Tongue (tissue), 2 donors: ENCODE results near the gene CABP7. TPM values are rescaled to one million over a fixed set of nuclear protein-coding genes. Genes with fewer than 3 reads are reported as not detected.

ENCODE experiments used
- DNase-seq: peaks from one replicate; pipeline ENCODE4 v3.0.0-alpha.2; 2015
- total RNA-seq: library from RNA; depleted of rRNA; stranded (reverse); fragments of >200 nt; gene quantifications from one replicate; pipeline ENCODE4 v1.2.3, GENCODE V29; 2014

Gene CABP7
- total RNA-seq, 1 donor from 2014 or later = 0.21 TPM

GRCh38 chr22:29723766-29724165, 4.0 kb downstream of the CABP7 start:
- DNase-seq = no peak

GRCh38 chr22:29724843-29725242, 5.0 kb downstream of the CABP7 start:
- no peak for DNase-seq

DNA sequence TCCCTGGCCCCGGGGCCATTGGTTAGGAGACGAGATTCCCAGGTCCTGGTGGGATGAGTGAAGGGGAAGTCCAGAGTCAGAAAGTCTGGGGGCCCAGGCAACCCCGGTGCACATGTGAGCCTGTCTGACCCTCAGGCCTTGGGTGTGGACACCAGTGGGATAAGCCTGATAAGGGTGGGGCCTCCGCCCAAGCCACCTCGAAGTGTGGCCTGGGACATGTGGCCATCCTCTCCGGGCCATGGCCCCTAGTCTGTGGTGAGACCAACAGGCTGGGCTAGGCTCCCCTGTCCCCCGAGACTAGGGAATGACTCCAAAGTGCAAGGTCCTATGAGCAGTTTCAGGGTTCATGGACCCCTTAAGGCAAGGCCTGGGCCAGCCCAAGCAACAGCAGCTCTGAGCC, 6.3 kb downstream of the CABP7 start:
- DNase-seq = no peak

DNA sequence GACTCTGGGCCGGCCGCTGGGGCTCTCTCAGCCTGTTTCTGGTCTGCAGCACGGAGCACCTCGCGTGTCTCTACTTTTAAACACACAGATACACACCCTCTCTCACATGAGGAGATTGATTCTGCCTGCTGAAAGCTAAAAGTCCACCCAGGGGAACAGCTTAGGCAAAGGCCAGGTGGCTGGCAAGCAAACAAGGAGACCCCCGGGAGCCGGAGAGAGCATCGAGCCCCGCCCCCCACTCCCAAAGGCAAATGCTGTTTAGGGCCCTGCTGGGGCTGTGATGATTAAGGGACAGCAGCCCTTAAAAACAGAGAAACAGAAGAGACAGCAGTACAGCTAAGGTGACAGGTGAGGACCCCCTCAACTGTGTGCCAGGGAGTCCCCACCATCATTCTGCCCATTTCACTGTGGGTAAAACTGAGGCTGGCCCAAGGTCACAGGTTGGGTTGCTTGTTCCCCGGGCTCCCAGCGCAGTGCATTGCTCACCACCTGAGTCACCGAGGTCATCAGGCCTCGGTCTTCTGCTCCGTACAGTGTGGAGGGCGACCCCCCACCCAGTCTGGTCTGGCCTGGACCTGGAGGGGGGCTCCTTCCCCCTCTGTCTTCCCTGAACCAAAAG, 6.8 kb downstream of the CABP7 start:
- no peak for DNase-seq

DNA sequence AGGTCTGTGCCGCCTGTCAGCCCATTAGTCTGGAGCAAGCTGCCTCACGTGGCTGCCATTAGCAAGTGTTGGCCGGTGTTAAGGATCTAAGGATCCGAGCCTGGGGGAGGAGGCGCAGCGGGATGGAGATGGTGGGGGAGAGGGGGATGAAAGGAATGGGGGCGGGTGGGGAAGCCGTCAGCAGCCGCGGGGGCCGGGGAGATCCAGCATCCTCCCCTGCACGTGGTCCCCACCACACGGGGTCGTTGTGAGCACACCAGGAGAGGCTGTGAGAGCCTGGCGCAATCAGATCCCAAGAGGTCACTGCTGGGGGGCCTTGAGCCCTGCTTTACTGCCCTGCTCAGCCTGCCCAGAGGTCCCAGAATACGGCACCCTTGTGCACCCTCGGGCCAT, 7.3 kb downstream of the CABP7 start:
- peak; percentile 37 for DNase-seq

- no peak for DNase-seq
Observed at GRCh38 chr22:29729161-29729560, 9.4 kb downstream of the CABP7 start.

- DNase-seq = no peak
Observed at GRCh38 chr22:29731058-29731850, 11.5 kb downstream of the CABP7 start.

DNA sequence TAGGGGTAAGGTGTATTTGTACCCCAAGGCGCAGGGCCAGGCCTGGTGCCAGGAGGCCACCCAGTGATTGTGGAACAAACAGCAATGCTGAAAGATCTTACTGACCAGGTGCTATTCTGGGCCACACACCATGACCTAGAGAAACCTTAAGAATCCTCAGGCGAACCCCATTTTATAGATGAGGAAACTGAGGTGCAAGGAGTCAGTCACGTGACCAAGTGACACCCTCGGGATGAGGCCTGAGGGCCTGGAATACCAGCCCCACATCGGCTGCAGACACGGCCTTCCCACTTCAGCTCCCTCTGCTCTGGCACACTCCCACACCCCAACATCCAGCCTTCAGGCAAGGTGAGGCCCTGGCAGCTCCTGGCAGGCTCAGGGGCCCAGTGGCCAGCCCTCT, 13.1 kb downstream of the CABP7 start:
- no peak for DNase-seq

DNA sequence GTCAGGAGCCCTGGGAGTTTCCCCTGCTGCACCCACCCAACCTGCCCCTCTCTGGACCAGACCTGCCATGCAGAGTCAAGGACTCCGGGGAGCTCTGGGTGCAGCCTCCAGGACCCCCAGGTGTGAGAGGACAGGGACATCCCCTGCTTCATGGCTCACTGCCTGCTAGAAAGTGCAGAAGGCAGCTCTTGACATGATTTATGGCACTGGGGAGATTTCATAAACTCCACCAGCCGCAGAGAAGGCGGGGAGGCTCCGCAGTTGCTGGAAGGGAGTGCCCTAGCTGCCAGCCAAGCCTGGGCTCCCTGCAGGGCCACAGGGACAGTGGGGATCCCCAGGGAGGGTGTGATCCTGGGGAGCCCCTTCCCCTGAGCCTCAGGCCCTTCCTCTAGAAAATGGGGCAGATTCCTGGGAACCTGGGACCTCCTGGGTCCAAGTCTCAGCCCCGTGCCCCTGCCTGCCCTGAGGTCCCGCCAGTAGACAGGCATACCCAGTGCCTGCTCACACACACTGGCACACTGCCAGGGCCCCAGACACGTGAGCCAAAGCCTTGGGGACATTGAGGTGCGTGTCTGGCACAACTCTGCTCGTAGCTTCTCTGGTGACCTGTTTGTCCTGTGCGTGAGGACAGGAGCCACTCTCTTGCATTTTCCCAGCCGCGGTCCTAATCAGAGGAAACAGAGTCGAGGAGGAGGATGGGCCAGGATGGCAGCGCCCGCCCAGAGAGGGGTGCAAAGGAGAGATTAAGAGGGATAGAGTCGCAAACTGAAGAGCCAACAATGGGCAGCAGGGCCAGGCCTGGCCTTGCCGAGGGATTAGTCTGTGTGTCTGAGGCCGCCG, 13.8 kb downstream of the CABP7 start:
- peak; percentile 35 for DNase-seq

DNA sequence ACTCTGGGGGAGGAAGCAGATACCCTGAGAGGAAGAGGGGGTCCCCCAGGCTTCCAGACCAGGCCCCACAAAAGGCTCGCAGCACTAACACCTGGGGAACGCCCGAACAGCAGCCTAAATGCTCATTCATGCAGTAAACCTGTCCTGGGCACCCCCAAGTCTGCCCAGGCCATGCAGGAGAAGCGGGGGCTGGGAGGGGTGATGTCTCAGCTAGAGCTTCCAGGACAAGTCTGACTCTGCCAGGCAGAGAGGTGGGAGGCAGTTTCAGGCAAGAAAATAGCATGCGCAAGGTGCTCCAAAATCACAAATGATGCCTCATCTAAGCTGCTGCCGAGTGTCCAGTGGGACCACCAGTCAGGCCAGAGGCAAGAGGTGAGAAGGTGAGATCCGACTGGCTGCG, 14.6 kb downstream of the CABP7 start:
- no peak for DNase-seq

DNA sequence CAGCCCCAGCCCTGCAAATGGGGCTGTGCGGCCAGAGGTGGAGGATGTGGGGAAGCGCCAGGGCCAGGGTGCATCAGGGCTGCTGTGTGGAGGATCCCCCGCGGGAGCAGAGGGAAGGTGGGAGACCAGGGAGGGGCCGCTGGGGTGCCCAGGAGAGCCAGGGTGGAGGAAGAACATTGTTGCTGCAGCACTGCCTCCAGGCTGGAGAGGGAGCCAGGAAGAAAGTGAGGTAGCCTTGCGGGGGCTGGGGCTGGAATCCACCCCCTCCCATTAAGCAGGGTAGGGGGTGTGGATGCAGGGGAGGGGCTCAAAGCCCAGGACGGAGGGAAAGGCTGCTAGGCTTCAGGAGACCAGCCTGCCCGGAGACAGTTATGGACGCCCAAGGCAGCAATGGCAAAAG, 15.0 kb downstream of the CABP7 start:
- no peak for DNase-seq

GRCh38 chr22:29735416-29735815, 15.6 kb downstream of the CABP7 start:
- no peak for DNase-seq

DNA sequence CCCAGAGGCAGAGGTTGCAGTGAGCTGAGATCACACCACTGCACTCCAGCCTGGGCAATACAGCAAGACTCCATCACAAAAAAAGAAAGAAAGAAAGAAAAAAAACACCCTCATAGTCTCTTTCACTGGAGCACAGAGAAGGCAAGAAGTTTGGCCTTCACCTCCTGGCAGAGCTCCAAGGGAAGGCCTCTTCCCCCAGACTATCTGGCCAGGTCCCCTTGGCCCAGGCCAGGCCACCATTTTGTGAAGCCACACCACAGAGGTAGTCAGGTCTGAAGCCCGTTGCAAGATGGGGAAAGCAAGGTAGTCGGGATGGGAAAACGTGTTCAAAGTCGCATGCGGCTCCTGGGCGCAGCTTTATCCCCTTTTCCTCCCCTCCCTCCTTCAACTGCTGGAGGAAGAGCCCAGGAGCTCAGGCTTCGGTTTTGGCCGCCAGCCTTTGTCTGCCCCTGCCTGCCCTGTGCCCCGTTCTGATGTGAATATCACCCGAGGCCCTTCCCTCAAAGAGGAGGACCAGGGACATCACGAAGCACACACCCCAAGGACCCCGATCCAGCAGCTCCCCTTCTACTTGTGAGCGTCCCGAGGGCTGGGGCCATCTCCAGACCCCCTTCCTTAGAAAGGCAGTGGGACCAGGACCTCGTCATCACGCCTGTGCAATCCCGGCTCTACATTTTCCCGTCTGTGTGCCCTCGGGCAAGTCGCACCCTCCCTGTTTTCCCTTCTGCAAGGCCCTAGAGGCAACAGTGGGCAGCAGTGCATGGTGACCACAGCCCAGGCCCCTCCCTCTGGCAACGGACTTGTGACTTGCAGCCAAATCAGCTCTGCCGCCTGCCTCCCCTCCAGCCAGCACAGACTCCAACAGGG, 17.7 kb downstream of the CABP7 start:
- peak; percentile 43 for DNase-seq

- DNase-seq = no peak
Observed at GRCh38 chr22:29738118-29738815, 18.5 kb downstream of the CABP7 start.

DNA sequence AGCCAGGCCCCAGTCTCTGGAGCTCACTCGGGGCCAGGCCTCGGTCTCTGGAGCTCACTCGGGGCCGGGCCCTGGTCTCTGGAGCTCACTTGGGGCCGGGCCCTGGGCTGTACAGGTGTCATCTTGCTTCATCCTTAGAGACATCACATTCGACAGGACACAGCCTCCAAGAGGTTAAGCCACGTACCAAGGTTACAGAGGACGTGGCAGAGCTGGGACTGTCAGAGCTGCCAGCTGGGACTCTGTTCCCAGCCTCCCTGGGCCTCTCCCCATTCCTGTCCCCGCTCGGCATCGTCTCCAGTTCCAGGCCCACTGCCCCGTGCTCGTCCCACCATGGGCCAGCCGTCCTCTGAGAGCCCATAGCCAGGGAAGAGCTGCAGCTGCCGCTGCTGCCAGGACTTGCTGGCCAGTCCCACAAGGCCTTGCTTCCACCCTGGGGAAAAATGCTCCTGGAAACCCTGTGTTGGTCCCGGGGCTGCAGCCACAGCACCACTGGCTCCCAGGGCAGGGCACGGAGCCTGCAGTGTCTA, 19.6 kb downstream of the CABP7 start:
- no peak for DNase-seq

GRCh38 chr22:29740216-29740615, 20.4 kb downstream of the CABP7 start:
- DNase-seq = no peak

DNA sequence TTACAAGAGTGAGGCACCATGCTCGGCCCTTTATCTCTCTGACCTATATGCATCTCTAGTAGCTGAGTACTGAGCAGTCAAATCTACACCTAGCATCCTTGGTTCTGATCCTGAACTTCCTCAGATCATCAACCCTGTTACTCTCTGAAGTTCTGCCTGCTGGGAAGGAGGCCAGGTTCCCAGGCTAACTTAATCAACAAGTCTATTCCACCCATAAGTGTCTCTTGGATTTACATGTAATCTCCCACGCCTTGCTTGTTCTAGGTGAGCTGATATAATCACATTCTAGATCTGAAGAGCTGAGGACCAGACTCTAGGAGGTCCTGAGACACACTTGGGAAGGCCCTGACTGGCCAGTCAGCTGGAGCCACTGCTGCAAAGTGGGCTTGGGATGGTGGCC, 22.1 kb downstream of the CABP7 start:
- DNase-seq = no peak

DNA sequence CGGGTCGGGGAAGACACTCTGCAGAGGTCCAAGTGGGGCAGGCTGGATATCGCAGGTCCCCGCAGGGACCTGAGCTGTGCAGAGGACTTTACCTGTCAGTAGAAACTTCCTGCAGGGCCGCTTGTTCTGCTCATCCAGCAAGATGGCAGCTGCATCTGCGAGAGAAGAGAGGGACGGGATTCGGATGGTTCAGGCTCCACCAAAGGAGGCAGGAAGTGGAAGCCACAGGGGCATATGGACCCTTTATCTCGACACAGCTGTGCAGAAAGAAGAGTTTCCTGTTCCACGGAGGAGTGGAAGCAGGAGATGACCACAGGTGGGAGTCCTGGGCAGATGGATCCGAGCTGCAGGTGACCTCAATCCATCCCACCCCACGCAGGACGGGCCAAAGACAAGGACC, 22.5 kb downstream of the CABP7 start:
- DNase-seq = no peak

GRCh38 chr22:29744902-29745301, 25.1 kb downstream of the CABP7 start:
- DNase-seq = peak; percentile 95

GRCh38 chr22:29747832-29748231, 28.0 kb downstream of the CABP7 start:
- no peak for DNase-seq

GRCh38 chr22:29748248-29748893, 28.6 kb downstream of the CABP7 start:
- DNase-seq = no peak
